Upper lobe of left lung (tissue), 4 donors: Measurements from ENCODE around the gene SLC10A2.

Source experiments
- CTCF ChIP-seq, 6 experiments: fragments of 450-650 bp in 4 of 6; fragments of 200-600 bp in 2 of 6; sonication (generic) in 2 of 6; IDR thresholded peaks; one replicate each; pipeline ENCODE4 v1.5.1; 2016 to 2019; ENCODE audit warnings: antibody characterized with exemption in 6 of 6
- EP300 ChIP-seq, 4 donors: sonication (generic); formaldehyde crosslinking; IDR thresholded peaks; one replicate each; pipeline ENCODE4 v1.5.1; 2017; ENCODE audit warnings: antibody characterized with exemption in 4 of 4, control low read depth in 2 of 4
- POLR2A ChIP-seq, 4 donors: fragments of 450-650 bp; IDR thresholded peaks; one replicate each; pipeline ENCODE4 v1.5.1; 2016 to 2017; ENCODE audit warnings: antibody characterized with exemption in 4 of 4, mild to moderate bottlenecking in 2 of 4
- POLR2AphosphoS5 ChIP-seq, 2 donors: sonication (generic); formaldehyde crosslinking; IDR thresholded peaks; one replicate each; pipeline ENCODE4 v1.5.1; 2017; ENCODE audit warnings: antibody characterized with exemption in 2 of 2

GRCh38 chr13:103100830-103101229 is 34.6 kb upstream of the SLC10A2 start:
- TF ChIP-seq CTCF (IDR thresholded peaks at IDR 0.05) (no peak), POLR2AphosphoS5 (IDR thresholded peaks at IDR 0.05) (no peak), POLR2A (IDR thresholded peaks at IDR 0.05) (no peak), EP300 (IDR thresholded peaks at IDR 0.05) (no peak)
